GM12878 (cell line): ENCODE data around the gene ZNF689. TPM values are rescaled to one million over a fixed set of nuclear protein-coding genes. Genes with fewer than 3 reads are reported as not detected.

Experiments used
- ATAC-seq: fragments of 200-7000 bp; cut with Tn5 transposase; 3 replicates; pipeline ENCODE4 v1.9.1; 2020; ENCODE audit warnings: mild to moderate bottlenecking, moderate library complexity
- BruUV-seq: library from RNA; stranded (reverse); fragments of 400-500 nt; replicated peaks from 2 replicates; lab custom pipeline; 2021; lab: Mats Ljungman, UMichigan
- CTCF ChIA-PET: fragments of 300-600 bp; sonication (Branson Sonifier 250); formaldehyde crosslinking; extraction: SDS; loops from one replicate; lab custom pipeline; 2021; ENCODE audit warnings: inconsistent platforms; lab: Yijun Ruan, JAX
- POLR2A ChIA-PET: fragments of 350-600 bp; formaldehyde crosslinking; extraction: SDS; loops from one replicate; lab custom pipeline; 2021; ENCODE audit warnings: inconsistent platforms; lab: Charles Lee
- RAD21 ChIA-PET: fragments of 300-600 bp; sonication (Branson Sonifier 250); formaldehyde crosslinking; loops from one replicate; lab custom pipeline; 2023; ENCODE audit warnings: antibody characterized with exemption; ENCODE audit not compliant: unreplicated experiment; lab: Charles Lee
- SMC1A ChIA-PET: fragments of 300-600 bp; sonication (Branson Sonifier 250); formaldehyde crosslinking; loops from one replicate; lab custom pipeline; 2023; ENCODE audit not compliant: unreplicated experiment, uncharacterized antibody; lab: Charles Lee
- DNase-seq: peaks from one replicate; pipeline ENCODE4 v3.0.0-alpha.2; 2011; ENCODE audit warnings: low read depth, low spot score
- FAIRE-seq: peaks from 3 replicates; lab custom pipeline; 2011; peaks lifted over from hg19 to GRCh38; lab: Jason Lieb, UNC
- H2AFZ ChIP-seq: 2 replicates; pipeline ENCODE4 v1.6.0; 2011; ENCODE audit warnings: low read depth, low read length, control low read depth; ENCODE audit not compliant: control insufficient read depth
- H3K27ac ChIP-seq: 2 replicates; pipeline ENCODE4 v1.5.1; 2011; ENCODE audit warnings: control low read depth; ENCODE audit not compliant: control insufficient read depth, insufficient read depth
- H3K27me3 ChIP-seq, 2 experiments: replicated peaks in 1 of 2; 2 replicates each; pipeline versions ENCODE4 v1.6.0 to v1.6.1; 2011; ENCODE audit warnings: low read length in 1 of 2; ENCODE audit not compliant: control insufficient read depth in 2 of 2, insufficient read depth in 2 of 2
- H3K36me3 ChIP-seq, 2 experiments: 2 replicates each; pipeline ENCODE4 v1.5.1; 2011; ENCODE audit warnings: low read length in 1 of 2; ENCODE audit not compliant: control insufficient read depth in 2 of 2, insufficient read depth in 2 of 2
- H3K4me1 ChIP-seq: 2 replicates; pipeline ENCODE4 v1.6.1; 2011; ENCODE audit warnings: mild to moderate bottlenecking, low read length, moderate library complexity, mixed read lengths; ENCODE audit not compliant: control insufficient read depth, insufficient read depth
- H3K4me2 ChIP-seq: 2 replicates; pipeline ENCODE4 v1.6.0; 2011; ENCODE audit warnings: control low read depth; ENCODE audit not compliant: control insufficient read depth, insufficient read depth
- H3K4me3 ChIP-seq: fragments of 200-600 bp; sonication (generic); 2 replicates; pipeline ENCODE4 v1.5.1; 2016
- H3K79me2 ChIP-seq: 2 replicates; pipeline ENCODE4 v1.6.0; 2011; ENCODE audit warnings: low read length; ENCODE audit not compliant: control insufficient read depth, insufficient read depth
- H3K9ac ChIP-seq: 2 replicates; pipeline ENCODE4 v1.8.0; 2011; ENCODE audit warnings: low read length, control low read depth, mixed read lengths; ENCODE audit not compliant: control insufficient read depth, insufficient read depth
- H3K9me3 ChIP-seq: replicated peaks from 3 replicates; pipeline ENCODE4 v1.5.1; 2011; ENCODE audit warnings: mild to moderate bottlenecking, low read length; ENCODE audit not compliant: control insufficient read depth, insufficient read depth
- H4K20me1 ChIP-seq: 2 replicates; pipeline ENCODE4 v1.6.0; 2011; ENCODE audit not compliant: control insufficient read depth, insufficient read depth
- CEBPB ChIP-seq, 2 experiments: fragments of 150-350 bp in 1 of 2; IDR thresholded peaks; 2 replicates each; pipeline ENCODE4 v1.6.1; 2012 to 2014; ENCODE audit warnings: low read depth in 2 of 2, low read length in 2 of 2, borderline replicate concordance in 1 of 2, inconsistent platforms in 1 of 2
- CEBPZ ChIP-seq: fragments of 150-350 bp; IDR thresholded peaks from 2 replicates; pipeline ENCODE4 v1.6.1; 2016; ENCODE audit warnings: low read depth, low read length
- CREB1 ChIP-seq: IDR thresholded peaks from 2 replicates; pipeline ENCODE4 v1.6.1; 2012; ENCODE audit warnings: low read depth, mild to moderate bottlenecking, inconsistent platforms
- CREM ChIP-seq: IDR thresholded peaks from 2 replicates; pipeline ENCODE4 v1.6.1; 2014; ENCODE audit warnings: antibody characterized with exemption, low read depth
- EED ChIP-seq: sonication (generic); IDR thresholded peaks from 2 replicates; pipeline ENCODE4 v1.6.1; 2016; ENCODE audit warnings: antibody characterized with exemption, low read depth
- ESRRA ChIP-seq: IDR thresholded peaks from 2 replicates; pipeline ENCODE4 v1.6.1; 2012; ENCODE audit warnings: mild to moderate bottlenecking, low read length, improper control_type of control experiment
- GATAD2B ChIP-seq: fragments of 450-650 bp; conservative IDR thresholded peaks from 2 replicates; pipeline ENCODE4 v1.6.1; 2017; ENCODE audit warnings: low read depth, mild to moderate bottlenecking, moderate library complexity
- HDAC6 ChIP-seq: fragments of 200-600 bp; sonication (generic); IDR thresholded peaks from one replicate; pipeline ENCODE4 v1.8.0; 2017; ENCODE audit warnings: antibody characterized with exemption; ENCODE audit not compliant: unreplicated experiment
- HDGF ChIP-seq: fragments of 450-650 bp; IDR thresholded peaks from 2 replicates; pipeline ENCODE4 v1.6.1; 2016; ENCODE audit warnings: antibody characterized with exemption
- IKZF2 ChIP-seq, 2 experiments: fragments of 450-650 bp; IDR thresholded peaks; 2 replicates each; pipeline ENCODE4 v1.6.1; 2017; ENCODE audit warnings: mild to moderate bottlenecking in 2 of 2, moderate library complexity in 2 of 2
- MTA3 ChIP-seq: IDR thresholded peaks from 2 replicates; pipeline ENCODE4 v1.6.1; 2012; ENCODE audit warnings: low read length, inconsistent platforms, borderline replicate concordance
- MYC ChIP-seq: IDR thresholded peaks from 2 replicates; pipeline ENCODE4 v1.6.1; 2011; ENCODE audit warnings: mild to moderate bottlenecking, low read length, moderate library complexity, inconsistent platforms; ENCODE audit not compliant: insufficient read depth, insufficient replicate concordance, insufficient read length, severe bottlenecking
- PAX8 ChIP-seq: fragments of 450-650 bp; IDR thresholded peaks from 2 replicates; pipeline ENCODE4 v1.6.1; 2017; ENCODE audit warnings: mild to moderate bottlenecking, moderate library complexity
- POLR2A ChIP-seq: IDR thresholded peaks from 2 replicates; pipeline ENCODE4 v1.6.1; 2011; ENCODE audit warnings: low read depth, mild to moderate bottlenecking, low read length
- RELA ChIP-seq: fragments of 450-650 bp; IDR thresholded peaks from 2 replicates; pipeline ENCODE4 v1.8.0; 2014; ENCODE audit warnings: borderline replicate concordance; ENCODE audit not compliant: partially characterized antibody
- RUNX3 ChIP-seq: IDR thresholded peaks from 2 replicates; pipeline ENCODE4 v1.6.1; 2012; ENCODE audit warnings: low read length, inconsistent platforms
- SP1 ChIP-seq: IDR thresholded peaks from one replicate; pipeline ENCODE4 v1.6.1; 2011; ENCODE audit warnings: low read depth, low read length
- TAF1 ChIP-seq: IDR thresholded peaks from 2 replicates; pipeline ENCODE4 v1.6.1; 2011; ENCODE audit warnings: mild to moderate bottlenecking, low read depth, low read length, borderline replicate concordance
- YBX1 ChIP-seq: fragments of 450-650 bp; IDR thresholded peaks from 2 replicates; pipeline ENCODE4 v1.6.1; 2016; ENCODE audit warnings: antibody characterized with exemption
- YY1 ChIP-seq: IDR thresholded peaks from 2 replicates; pipeline ENCODE4 v1.6.1; 2011; ENCODE audit warnings: low read depth, mild to moderate bottlenecking, low read length
- ZNF207 ChIP-seq: fragments of 450-650 bp; IDR thresholded peaks from 2 replicates; pipeline ENCODE4 v1.6.1; 2014; ENCODE audit warnings: antibody characterized with exemption, mild to moderate bottlenecking, borderline replicate concordance
- ZNF217 ChIP-seq: fragments of 450-650 bp; IDR thresholded peaks from 2 replicates; pipeline ENCODE4 v1.6.1; 2017; ENCODE audit warnings: antibody characterized with exemption, mild to moderate bottlenecking
- ZNF274 ChIP-seq: IDR thresholded peaks from one replicate; pipeline ENCODE4 v1.8.0; 2011; ENCODE audit not compliant: insufficient read length, insufficient read depth
- WGBS: methylation state at CpG from one replicate; pipeline ENCODE4 v1.1.6; 2016; ENCODE audit warnings: low lambda C conversion rate; ENCODE audit not compliant: insufficient replicate concordance, insufficient coverage; ENCODE audit errors: missing lambda C conversion rate; 5-methylcytosine and 5-hydroxymethylcytosine counted together
- in situ Hi-C: fragments of 300-500 bp; cut with MboI; formaldehyde crosslinking; loops from 9 replicates; pipeline ENCODE4 v1.14.3; 2018; ENCODE audit warnings: mixed read lengths
- intact Hi-C: fragments of 100-400 bp; cut with micrococcal nuclease; formaldehyde crosslinking; loops from one replicate; pipeline ENCODE4 v1.14.2; 2022; ENCODE audit not compliant: unreplicated experiment
- polyA plus RNA-seq, 11 experiments: library from polyadenylated mRNA; depleted of rRNA in 4 of 11; unstranded in 6 of 11; stranded (reverse) in 5 of 11; fragments of >200 nt; fragmentation: Nextera tagmentation in 4 of 11; fragmentation: Illumina TruSeq in 1 of 11; extraction: Ambion mirVana in 4 of 11; extraction: Trizol in 1 of 11; gene quantifications; 1 replicate in 1 of 11; 2 replicates in 10 of 11; pipeline versions ENCODE4 v1.2.1 to v1.2.3, GENCODE V29; 2011 to 2016; ENCODE audit warnings: inconsistent platforms in 2 of 11, missing spikeins in 2 of 11, low read depth in 1 of 11
- total RNA-seq, 4 experiments: library from RNA; depleted of rRNA in 3 of 4; stranded (reverse); fragments of >200 nt in 3 of 4; fragmentation: Illumina TruSeq in 1 of 4; extraction: Trizol in 1 of 4; gene quantifications; 2 replicates each; pipeline versions ENCODE4 v1.2.1 to v1.2.3, GENCODE V29; 2013 to 2021

ZNF689 gene
- total and polyA plus RNA-seq, 10 of the 15 experiments (the other 5 are each of a cell fraction or from before 2014, with no cell fraction given): 4.7 to 13.2 (median 8.5) TPM

- in situ Hi-C loops: no loop called here
- 11% methylated on average over 40 of the region's 40 CpGs for WGBS
- TF ChIP-seq CREB1 (no peak), POLR2A (peak; percentile 73; the same call in 1 of the 2 replicates), ESRRA (no peak), GATAD2B (no peak), RUNX3 (no peak), TAF1 (0 out of 2 replicates have a peak, but pooled peaks have one; percentile 16), CREM (no peak), ZNF207 (no peak), HDGF (no peak), SP1 (no peak), IKZF2 (IDR thresholded peaks at IDR 0.05) (0 out of 4 replicates have a peak, but pooled peaks of 1 of the 2 experiments have one; percentile 2), MYC (no peak), ZNF217 (no peak), ZNF274 (no peak), EED (no peak; the same call in 1 of the 2 replicates), YBX1 (no peak), CEBPB (IDR thresholded peaks at IDR 0.05; ENCODE audit: borderline replicate concordance in 1 of 2, low read depth in 2 of 2, low read length in 2 of 2) (no peak), HDAC6 (no peak), RELA (peak; percentile 5), CEBPZ (no peak), PAX8 (no peak), YY1 (no peak), MTA3 (no peak)
These were observed 925 bp downstream of the ZNF689 start for GRCh38 chr16:30609002-30609925.

More at GRCh38 chr16:30609002-30609925, 925 bp downstream of the ZNF689 start:
- peaks cover 4% of the 10 kb centered on the region for H3K4me1 ChIP-seq
- peak overlapping the region; percentile 98 for H3K4me3 ChIP-seq
- no peak for DNase-seq
- ATAC-seq: peak; percentile 78
- peak overlapping the region; percentile 100 for H3K9ac ChIP-seq
- no TSS peak for BruUV-seq
- H3K27me3 ChIP-seq: no peaks in the 10 kb centered on the region
- no peaks in the 10 kb centered on the region for H3K9me3 ChIP-seq
- H2AFZ ChIP-seq: peak overlapping the region; percentile 97
- CTCF ChIA-PET: interaction anchor here (0.8 to 5.1 kb wide), 13 partner anchors 9 to 190 kb away, joined by 3 to 54 read pairs (median 4); partner anchors contain the start of gene DCTPP1
- intact Hi-C loops: no loop called here
- H3K36me3 ChIP-seq: peaks cover 3 to 9% of the 10 kb centered on the region in 2 experiments; a peak in 3 of 4 replicates
- peak overlapping the region; percentile 48 for H3K4me2 ChIP-seq
- peak overlapping the region; percentile 96 for H3K27ac ChIP-seq
- SMC1A ChIA-PET: interaction anchor here (0.9 to 3.4 kb wide), 14 partner anchors 10 to 193 kb away, joined by 3 to 16 read pairs (median 4); partner anchors contain the start of gene DCTPP1
- RAD21 ChIA-PET: interaction anchor here (0.9 to 2.6 kb wide), 6 partner anchors 11 to 200 kb away, joined by 3 to 9 read pairs (median 3); partner anchors contain the start of genes DCTPP1 and SEPHS2
- peak; percentile 47 for FAIRE-seq
- POLR2A ChIA-PET: interaction anchor here (0.5 to 2.6 kb wide), 15 partner anchors 8 to 466 kb away, joined by 3 to 9 read pairs (median 5); partner anchors contain the start of gene ZNF688
- peaks cover 15% of the 10 kb centered on the region for H3K79me2 ChIP-seq
- H4K20me1 ChIP-seq: no peaks in the 10 kb centered on the region
